ENCODE measurements around the gene ZNF133.
"Not testable (repeated sequence)": the region's sequence is repeated elsewhere in the genome, so short reads cannot be mapped to it uniquely, and the experiment has no call there.

DNA sequence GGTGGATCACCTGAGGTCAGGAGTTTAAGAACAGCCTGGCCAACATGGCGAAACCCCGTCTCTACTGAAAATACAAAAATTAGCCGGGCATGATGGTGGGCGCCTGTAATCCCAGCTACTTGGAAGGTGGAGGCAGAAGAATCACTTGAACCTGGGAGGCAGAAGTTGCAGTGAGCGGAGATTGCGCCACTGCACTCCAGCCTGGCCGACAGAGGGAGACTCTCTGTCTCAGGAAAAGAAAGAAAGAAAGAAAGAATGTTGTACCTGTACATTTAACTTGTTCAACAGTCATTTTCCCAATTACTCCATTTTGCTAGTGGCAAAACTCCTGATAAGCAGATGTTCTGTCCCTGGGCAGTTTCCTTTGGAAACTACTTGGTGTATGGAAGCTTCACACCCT lies 12.4 kb upstream of the ZNF133 start:
- TF ChIP-seq, protein P1, sequence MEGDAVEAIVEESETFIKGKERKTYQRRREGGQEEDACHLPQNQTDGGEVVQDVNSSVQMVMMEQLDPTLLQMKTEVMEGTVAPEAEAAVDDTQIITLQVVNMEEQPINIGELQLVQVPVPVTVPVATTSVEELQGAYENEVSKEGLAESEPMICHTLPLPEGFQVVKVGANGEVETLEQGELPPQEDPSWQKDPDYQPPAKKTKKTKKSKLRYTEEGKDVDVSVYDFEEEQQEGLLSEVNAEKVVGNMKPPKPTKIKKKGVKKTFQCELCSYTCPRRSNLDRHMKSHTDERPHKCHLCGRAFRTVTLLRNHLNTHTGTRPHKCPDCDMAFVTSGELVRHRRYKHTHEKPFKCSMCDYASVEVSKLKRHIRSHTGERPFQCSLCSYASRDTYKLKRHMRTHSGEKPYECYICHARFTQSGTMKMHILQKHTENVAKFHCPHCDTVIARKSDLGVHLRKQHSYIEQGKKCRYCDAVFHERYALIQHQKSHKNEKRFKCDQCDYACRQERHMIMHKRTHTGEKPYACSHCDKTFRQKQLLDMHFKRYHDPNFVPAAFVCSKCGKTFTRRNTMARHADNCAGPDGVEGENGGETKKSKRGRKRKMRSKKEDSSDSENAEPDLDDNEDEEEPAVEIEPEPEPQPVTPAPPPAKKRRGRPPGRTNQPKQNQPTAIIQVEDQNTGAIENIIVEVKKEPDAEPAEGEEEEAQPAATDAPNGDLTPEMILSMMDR (conservative IDR thresholded peaks at IDR 0.05; ENCODE audit: low read length): not testable (repeated sequence)
- TF ChIP-seq EZH2phosphoT487 (IDR thresholded peaks at IDR 0.05; ENCODE audit: borderline replicate concordance): not testable (repeated sequence)
